Panc1 (cell line): ENCODE measurements around the gene KCNC1.

Experiments
- POLR2AphosphoS5 ChIP-seq: IDR thresholded peaks from 2 replicates; pipeline ENCODE4 v1.6.1; 2012; ENCODE audit warnings: mild to moderate bottlenecking, low read depth, low read length, moderate library complexity
- REST ChIP-seq, 2 experiments: IDR thresholded peaks; 2 replicates each; pipeline ENCODE4 v1.6.1; 2011 to 2012; ENCODE audit warnings: low read depth in 2 of 2, control low read depth in 1 of 2, low read length in 1 of 2, mild to moderate bottlenecking in 1 of 2, moderate library complexity in 1 of 2; ENCODE audit not compliant: insufficient read depth in 1 of 2
- TF ChIP-seq, protein P1 (sequence below): fragments of 450-650 bp; IDR thresholded peaks from 2 replicates; pipeline ENCODE4 v1.5.1; 2017; ENCODE audit warnings: mild to moderate bottlenecking

DNA sequence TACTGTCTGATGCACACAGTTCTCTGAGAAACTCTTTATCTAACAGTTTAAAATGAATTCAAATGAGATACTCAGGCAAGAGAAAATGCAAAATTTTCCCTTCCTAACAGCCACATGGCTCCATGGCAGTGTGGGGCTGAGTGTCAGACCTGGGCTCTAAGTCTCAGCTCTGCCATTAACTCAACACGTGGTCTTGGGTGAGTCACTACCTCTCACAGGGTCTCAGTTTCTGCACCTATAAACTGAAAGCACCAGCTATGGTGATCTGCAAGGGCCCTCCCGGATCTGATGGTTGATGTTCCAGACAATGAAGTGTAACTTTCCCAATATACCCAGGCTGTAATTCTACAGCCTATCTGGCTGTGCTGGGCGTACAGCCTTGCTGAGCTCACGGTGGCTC is 70.5 kb downstream of the KCNC1 start:
- TF ChIP-seq POLR2AphosphoS5 (no peak), REST (IDR thresholded peaks at IDR 0.05; ENCODE audit: insufficient read depth in 1 of 2, low read depth in 2 of 2, low read length in 1 of 2) (no peak)
- TF ChIP-seq, protein P1, sequence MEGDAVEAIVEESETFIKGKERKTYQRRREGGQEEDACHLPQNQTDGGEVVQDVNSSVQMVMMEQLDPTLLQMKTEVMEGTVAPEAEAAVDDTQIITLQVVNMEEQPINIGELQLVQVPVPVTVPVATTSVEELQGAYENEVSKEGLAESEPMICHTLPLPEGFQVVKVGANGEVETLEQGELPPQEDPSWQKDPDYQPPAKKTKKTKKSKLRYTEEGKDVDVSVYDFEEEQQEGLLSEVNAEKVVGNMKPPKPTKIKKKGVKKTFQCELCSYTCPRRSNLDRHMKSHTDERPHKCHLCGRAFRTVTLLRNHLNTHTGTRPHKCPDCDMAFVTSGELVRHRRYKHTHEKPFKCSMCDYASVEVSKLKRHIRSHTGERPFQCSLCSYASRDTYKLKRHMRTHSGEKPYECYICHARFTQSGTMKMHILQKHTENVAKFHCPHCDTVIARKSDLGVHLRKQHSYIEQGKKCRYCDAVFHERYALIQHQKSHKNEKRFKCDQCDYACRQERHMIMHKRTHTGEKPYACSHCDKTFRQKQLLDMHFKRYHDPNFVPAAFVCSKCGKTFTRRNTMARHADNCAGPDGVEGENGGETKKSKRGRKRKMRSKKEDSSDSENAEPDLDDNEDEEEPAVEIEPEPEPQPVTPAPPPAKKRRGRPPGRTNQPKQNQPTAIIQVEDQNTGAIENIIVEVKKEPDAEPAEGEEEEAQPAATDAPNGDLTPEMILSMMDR, result no peak
